NCI-H2029 (cell line): Measurements from ENCODE around the gene OAF.

Source experiments
- DNase-seq: peaks from one replicate; lab custom pipeline; 2025; lab: John Stamatoyannopoulos, UW

OAF gene

GRCh38 chr11:120183701-120184141, 27.1 kb upstream of the OAF start:
- DNase-seq = no peak

DNA sequence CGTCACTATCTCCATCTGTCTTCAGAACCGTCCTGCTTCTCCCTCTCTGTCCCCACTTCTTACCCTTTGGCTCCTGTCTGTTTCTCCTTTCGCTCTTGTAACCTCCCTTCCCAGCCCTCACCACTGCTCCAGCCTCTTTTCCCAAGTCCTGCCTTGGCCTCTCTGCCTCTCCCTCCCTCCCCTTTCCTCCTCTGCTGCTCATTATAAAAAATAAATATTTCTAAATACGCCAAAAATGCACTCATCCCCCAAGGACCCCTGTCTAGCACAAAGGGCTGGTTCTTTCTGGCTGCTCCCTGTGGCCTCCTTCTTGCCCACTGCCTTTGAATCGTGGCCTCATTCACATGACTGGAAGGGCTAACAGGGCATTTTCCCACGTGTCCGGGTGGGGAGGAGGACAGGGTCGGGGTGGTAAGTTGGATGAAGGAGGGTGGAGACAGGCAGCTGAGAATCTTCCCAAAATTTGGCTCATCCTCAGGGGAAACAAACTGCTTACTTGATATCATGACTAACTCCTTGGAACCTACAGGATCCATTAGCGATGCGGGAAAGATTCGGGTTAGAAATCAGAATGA, 26.4 kb upstream of the OAF start:
- no peak for DNase-seq

DNA sequence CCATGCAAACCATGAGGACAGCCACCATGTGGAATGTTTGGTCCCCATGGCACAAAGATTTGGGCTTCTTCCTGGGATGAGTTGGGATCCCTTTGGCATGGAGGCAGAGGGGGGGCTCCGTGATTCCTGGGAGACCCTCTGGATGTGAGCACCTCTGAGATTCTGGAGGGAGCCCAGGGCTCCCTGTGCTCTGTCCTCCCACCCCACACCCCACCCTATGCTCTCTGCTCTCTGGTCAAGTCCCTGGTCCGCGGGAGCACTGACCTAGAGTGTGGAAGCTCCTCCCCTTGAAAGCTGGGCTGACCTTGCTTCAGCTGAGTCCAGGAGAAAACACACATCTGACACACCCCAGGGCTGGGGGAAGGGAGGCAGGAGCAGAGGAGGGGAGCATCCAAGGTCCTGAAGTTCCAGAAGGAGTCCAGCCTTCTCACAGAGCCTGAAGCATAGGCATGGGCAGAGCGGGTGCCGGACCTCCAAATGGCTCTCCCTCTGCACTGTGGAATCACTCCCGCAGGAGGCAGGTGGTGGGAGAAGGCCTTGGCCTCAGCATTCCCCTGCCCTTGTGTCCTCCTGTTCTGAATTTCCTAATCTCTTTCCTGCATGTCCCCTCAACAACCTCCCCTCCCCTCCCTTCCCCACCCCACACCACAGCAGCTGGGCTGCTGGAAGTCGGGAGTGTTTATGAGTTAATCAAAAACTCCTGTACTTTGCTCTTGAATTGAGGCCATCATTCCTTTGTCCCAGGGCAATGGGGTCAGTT, 25.7 kb upstream of the OAF start:
- DNase-seq = no peak

- no peak for DNase-seq
Measured at GRCh38 chr11:120185706-120186455, 25.0 kb upstream of the OAF start.

GRCh38 chr11:120186456-120186773, 24.4 kb upstream of the OAF start:
- DNase-seq = no peak

- DNase-seq = no peak
Measured at GRCh38 chr11:120186774-120187591, 23.8 kb upstream of the OAF start.

DNA sequence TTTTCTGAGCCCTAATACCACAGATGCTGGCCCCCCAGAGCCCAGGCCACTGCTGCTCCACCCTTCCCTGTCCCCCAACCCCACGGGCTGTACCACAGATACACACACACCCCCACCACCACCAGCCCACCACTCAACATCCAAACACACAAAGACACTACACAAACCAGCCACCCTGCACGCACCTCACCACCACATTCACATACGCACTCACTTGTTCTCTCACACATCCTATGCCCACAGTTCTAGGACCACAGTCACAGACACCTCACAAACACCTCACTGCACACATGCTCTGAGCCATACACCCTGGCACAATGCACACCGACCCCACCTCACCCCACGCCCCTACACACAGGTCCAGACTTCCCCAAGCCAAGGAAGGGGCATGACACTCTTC, 22.5 kb upstream of the OAF start:
- no peak for DNase-seq

- DNase-seq = no peak
Measured at GRCh38 chr11:120188811-120189455, 21.9 kb upstream of the OAF start.

DNA sequence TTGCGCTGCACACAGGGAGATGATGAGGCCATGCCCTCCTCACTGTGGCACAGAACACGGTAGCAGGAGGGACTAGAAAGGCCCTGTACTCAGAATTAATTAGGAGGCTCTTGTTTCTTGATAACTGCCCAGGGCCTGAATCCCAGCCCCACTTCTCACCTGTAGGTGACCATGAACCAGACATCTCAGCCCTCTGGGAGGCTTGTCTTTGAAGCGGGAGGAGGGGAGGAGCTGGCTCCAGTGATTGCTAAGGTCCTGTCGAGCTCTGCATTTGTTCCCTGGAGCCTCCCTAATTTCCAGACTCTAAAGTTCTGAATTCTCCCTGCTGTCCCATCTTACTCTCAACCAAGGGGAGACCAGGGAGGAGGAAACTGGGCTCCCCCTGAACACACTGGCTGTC, 19.8 kb upstream of the OAF start:
- no peak for DNase-seq

DNA sequence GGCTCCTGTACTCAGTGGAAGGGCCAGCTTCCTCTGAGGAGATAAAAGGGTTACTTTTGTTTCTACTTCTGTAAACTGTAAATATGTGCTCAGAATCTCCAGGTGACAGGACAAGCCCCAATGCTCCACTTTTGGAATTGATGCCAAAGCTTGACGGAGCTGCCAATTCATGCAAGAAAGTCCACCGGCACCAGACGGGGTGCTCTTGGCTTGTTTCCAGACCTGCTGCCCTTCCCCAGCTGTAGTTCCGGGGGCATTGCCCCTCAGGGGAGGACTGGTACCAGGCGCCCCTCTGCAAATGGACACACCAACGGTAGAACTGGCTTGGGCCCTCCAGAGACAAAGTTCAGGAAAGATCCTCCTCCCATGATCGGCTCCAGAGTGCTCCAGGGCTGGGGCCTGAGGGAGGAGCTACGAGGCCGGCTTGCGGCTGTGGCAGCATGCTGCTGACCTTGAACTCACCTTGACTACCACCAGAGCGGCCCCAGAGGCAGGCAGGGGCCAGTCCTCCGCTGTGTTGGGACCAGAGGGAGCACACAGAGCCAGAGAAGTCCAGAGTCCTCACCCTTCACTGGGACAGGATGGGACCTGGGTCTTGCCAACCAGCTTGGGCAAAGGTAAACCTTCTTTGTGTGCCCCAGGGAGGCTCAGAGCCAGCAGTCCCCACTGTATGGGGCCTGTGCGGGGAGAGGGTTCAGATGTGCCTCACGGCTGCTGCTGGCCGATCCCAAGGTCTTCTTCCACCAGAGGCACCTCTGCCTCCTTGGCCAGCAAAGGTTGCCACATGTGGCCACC, 17.8 kb upstream of the OAF start:
- no peak for DNase-seq

DNA sequence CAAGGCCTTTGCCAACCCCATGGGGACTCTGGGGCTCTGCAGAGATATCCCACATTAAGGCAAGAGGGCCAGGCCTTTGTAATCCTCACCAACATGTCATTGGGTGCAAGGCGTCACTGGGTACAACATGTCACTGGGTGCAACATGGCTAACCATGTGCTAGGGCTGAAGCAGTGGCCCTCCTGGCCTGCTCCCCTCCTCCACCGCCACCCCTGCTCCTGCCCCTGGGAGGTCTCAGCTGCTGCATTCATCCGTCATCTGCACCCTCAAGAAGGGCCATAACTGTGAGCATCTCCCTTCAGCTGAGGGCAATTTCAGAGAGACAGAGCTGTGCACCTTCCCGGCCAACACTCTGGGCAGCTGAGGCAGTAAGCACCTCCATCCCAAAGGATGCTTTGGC, 16.7 kb upstream of the OAF start:
- no peak for DNase-seq

DNA sequence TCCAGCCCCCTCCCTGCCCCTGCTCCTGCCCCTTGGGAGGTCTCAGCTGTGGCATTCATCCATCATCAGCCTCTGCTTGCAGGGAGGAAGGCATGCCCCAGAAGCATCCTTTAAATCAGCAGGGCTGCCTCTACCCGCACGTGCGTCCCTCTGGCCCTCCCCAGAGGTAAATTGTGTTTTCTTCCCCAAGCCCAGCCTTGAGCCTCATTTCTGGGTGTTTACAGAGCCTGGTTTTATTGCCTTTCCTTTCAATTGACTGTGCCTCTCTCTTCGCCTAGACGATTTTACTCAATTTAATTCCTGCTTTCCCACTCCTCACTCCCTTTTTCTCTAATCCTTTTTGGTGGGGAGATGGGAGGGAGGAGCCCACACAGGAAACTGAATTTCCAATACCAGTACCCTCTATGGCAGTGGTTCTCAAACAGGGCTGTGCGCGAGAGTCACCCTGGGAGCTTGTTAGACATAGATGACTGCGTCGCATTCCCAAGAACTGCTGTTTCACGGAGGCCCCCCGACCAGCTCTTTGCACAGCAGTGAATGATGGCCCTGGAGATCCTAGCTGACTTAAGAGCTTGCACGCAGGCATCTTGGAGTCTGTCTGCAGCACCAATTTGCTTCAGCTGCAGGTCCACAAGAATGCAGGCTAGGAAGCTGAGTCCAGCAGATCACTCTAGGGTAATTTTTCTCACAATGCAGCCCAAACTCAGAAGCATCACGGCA, 15.1 kb upstream of the OAF start:
- no peak for DNase-seq

- no peak for DNase-seq
Measured at GRCh38 chr11:120196826-120197225, 14.0 kb upstream of the OAF start.

- no peak for DNase-seq
Measured at GRCh38 chr11:120197251-120197891, 13.5 kb upstream of the OAF start.

- no peak for DNase-seq
Measured at GRCh38 chr11:120197977-120198376, 12.9 kb upstream of the OAF start.

- no peak for DNase-seq
Measured at GRCh38 chr11:120198403-120198786, 12.4 kb upstream of the OAF start.

- no peak for DNase-seq
Measured at GRCh38 chr11:120198787-120199469, 11.9 kb upstream of the OAF start.

- DNase-seq = no peak
Measured at GRCh38 chr11:120199613-120200012, 11.2 kb upstream of the OAF start.

- no peak for DNase-seq
Measured at GRCh38 chr11:120200677-120201076, 10.2 kb upstream of the OAF start.
